Ectodermal cell (in vitro differentiated cells): ENCODE measurements around the gene DCP2.

Experiments
- H3K27ac ChIP-seq: 2 replicates; pipeline ENCODE4 v1.7.0; 2013; ENCODE audit warnings: mild to moderate bottlenecking, low read depth, low read length; ENCODE audit not compliant: insufficient read depth, poor library complexity, severe bottlenecking
- H3K27me3 ChIP-seq: 2 replicates; pipeline ENCODE4 v1.7.0; 2013; ENCODE audit warnings: mild to moderate bottlenecking, low read length; ENCODE audit not compliant: insufficient read depth, control insufficient read depth, poor library complexity, severe bottlenecking
- H3K36me3 ChIP-seq: one replicate; pipeline ENCODE4 v1.7.0; 2013; ENCODE audit warnings: low read length; ENCODE audit not compliant: control insufficient read depth, insufficient read depth
- H3K4me1 ChIP-seq: one replicate; pipeline ENCODE4 v1.7.0; 2013; ENCODE audit warnings: low read length; ENCODE audit not compliant: control insufficient read depth, insufficient read depth
- H3K4me3 ChIP-seq: 2 replicates; pipeline ENCODE4 v1.7.0; 2013; ENCODE audit warnings: low read depth, low read length, control low read depth; ENCODE audit not compliant: insufficient read depth
- H3K9me3 ChIP-seq: 2 replicates; pipeline ENCODE4 v1.7.0; 2013; ENCODE audit warnings: mild to moderate bottlenecking, low read length, moderate library complexity; ENCODE audit not compliant: control insufficient read depth
- WGBS, 2 experiments: methylation state at CpG; one replicate each; pipeline ENCODE4 v1.1.7; 2013; ENCODE audit warnings: missing lambda C conversion rate in 2 of 2; 5-methylcytosine and 5-hydroxymethylcytosine counted together

The DCP2 gene

DNA sequence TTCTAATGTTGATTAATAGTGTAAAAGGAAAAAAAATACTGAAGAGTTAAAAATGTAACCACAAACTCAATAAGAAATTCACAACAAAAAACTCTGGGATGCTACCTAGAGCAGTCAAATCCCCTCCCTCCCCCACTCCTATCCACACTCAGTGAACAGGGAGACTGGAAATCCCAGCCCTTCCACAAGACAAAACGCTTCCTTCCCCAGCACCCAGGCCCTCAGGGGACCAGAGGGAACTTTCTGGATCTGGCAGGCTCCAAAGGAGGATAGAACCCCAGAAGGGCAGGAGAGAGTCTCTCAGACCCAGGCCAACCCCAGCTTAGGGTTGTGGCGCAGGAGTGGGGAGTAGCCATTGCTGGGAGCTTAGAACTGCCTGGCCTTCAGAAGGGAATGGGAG, 55.0 kb downstream of the DCP2 start:
- Histone ChIP-seq H3K4me1 (peaks cover 12% of the 10 kb centered on the region), H3K9me3 (no peaks in the 10 kb centered on the region), H3K27ac (no peak overlapping the region), H3K36me3 (peaks cover 14% of the 10 kb centered on the region), H3K4me3 (no peak overlapping the region), H3K27me3 (no peaks in the 10 kb centered on the region)
- WGBS, 2 experiments: 87 to 98% methylated on average over 2 of the region's 2 CpGs

- Histone ChIP-seq H3K27ac (no peak overlapping the region), H3K4me3 (no peak overlapping the region), H3K36me3 (no peaks in the 10 kb centered on the region), H3K27me3 (no peaks in the 10 kb centered on the region), H3K9me3 (no peaks in the 10 kb centered on the region), H3K4me1 (peaks cover 12% of the 10 kb centered on the region)
- WGBS, 2 experiments: 80 to 81% methylated on average over 13 of the region's 13 CpGs
Observed at GRCh38 chr5:113034182-113034773, 57.7 kb downstream of the DCP2 start.

DNA sequence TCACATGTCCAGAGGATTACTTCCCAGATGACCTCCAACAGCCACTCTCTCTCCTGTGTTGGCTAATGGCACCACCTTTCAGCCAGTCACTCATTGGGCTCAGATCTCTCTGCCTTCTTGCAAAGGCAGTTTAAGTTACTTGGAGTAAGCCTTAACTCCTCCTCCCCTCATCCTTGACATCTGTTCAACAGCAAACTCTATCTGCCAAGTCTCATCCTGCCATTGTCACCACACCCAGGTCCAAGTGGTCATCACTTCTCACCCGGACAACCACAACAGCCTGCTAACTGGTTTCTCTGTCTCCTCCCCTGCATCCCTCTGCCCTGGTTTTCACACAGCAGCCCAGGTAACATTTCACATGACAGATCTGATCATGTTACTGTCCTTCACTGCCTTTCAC, 58.5 kb downstream of the DCP2 start:
- Histone ChIP-seq H3K36me3 (no peaks in the 10 kb centered on the region), H3K4me3 (no peak overlapping the region), H3K9me3 (no peaks in the 10 kb centered on the region), H3K27ac (no peak overlapping the region), H3K27me3 (no peaks in the 10 kb centered on the region), H3K4me1 (peaks cover 12% of the 10 kb centered on the region)
- WGBS, 2 experiments: 92 to 95% methylated on average over 1 of the region's 1 CpG

DNA sequence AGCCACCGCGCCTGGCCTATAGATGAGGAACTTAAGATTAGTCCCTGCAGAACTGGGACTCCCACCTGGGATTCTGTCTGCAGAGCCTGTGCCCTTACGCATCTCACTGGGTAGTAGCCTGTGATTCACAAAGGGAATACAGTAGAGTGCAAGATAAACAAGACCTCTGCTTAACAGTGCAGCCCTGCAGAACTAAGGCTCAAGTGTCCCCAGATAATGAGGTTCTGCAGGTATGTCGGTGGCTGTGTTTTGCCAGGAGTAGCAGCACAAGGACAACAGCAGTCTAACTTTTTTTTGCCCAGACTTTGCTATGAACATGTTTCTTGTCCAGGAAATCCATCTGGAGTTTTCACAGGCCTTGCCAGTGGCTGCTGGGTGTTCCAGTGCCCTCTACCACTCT, 59.7 kb downstream of the DCP2 start:
- H3K4me3 ChIP-seq: no peak overlapping the region
- H3K36me3 ChIP-seq: no peaks in the 10 kb centered on the region
- 92 to 93% methylated on average over 4 of the region's 4 CpGs for WGBS, 2 experiments
- H3K4me1 ChIP-seq: peaks cover 10% of the 10 kb centered on the region
- H3K27me3 ChIP-seq: no peaks in the 10 kb centered on the region
- H3K9me3 ChIP-seq: no peaks in the 10 kb centered on the region
- H3K27ac ChIP-seq: no peak overlapping the region

DNA sequence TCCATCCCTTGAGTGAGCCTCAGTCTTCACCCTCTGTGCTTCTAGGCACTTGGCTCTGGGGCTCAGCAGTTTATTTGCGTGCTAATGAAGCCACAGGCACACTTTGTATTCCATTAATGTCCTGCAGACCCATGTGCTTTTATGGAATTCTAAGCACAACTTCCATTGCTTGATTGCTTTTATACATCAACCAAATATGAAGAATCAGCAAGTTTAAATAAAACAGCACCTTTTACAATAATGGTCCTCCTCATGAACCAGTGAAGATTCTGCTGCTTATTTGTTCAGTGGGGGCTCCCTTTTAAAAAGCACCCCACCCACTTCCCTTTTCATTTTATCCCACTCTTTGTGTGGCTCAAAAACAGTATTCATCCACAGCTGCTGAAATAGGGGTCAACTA, 60.2 kb downstream of the DCP2 start:
- 82 to 91% methylated on average over 1 of the region's 1 CpG for WGBS, 2 experiments
- Histone ChIP-seq H3K27ac (no peak overlapping the region), H3K9me3 (no peaks in the 10 kb centered on the region), H3K4me1 (peaks cover 6% of the 10 kb centered on the region), H3K4me3 (no peak overlapping the region), H3K36me3 (no peaks in the 10 kb centered on the region), H3K27me3 (no peaks in the 10 kb centered on the region)

DNA sequence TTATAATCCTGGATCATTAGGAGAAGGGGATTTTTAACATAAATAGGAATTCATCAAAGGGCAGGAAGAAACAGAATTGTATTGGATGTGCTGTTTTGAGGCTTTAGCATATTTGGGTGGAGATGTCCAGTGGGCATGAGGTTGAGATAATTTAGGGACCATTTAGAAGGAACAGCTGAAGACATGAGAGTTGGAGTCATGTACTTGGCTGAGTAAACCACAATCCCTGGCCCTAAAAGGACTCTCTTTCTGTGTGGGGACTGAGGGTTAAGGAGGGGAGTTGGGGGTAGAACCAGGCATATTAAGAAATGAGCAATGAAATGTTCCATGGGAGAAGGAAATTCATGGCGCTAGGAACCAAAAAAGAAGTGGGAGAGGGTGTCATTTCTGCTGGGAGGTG, 61.5 kb downstream of the DCP2 start:
- no peaks in the 10 kb centered on the region for H3K36me3 ChIP-seq
- WGBS, 2 experiments: 90 to 100% methylated on average over 1 of the region's 1 CpG
- no peak overlapping the region for H3K27ac ChIP-seq
- peaks cover 6% of the 10 kb centered on the region for H3K4me1 ChIP-seq
- H3K4me3 ChIP-seq: no peak overlapping the region
- no peaks in the 10 kb centered on the region for H3K27me3 ChIP-seq
- H3K9me3 ChIP-seq: no peaks in the 10 kb centered on the region

DNA sequence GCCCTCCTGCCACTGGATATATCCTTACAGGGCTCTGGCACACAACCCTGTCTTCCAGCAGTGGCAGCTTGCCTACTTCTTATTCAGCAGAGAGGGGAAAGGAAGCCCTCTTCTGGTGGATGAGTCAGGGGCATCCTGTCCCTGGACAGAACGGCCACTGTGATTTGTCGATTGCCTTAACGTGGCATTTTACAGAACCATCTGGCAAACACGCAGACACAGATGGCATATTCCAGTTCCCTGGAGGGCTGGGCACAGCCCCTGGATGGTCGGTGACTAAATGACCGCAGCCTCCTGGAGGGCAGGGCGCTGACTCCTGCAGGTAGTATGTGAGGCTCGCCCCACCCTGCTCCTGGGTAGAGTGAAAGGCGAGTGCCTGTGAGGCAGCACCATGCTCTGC, 62.1 kb downstream of the DCP2 start:
- Histone ChIP-seq H3K27me3 (no peaks in the 10 kb centered on the region), H3K4me3 (no peak overlapping the region), H3K9me3 (no peaks in the 10 kb centered on the region), H3K27ac (no peak overlapping the region), H3K36me3 (no peaks in the 10 kb centered on the region), H3K4me1 (peaks cover 6% of the 10 kb centered on the region)
- 89 to 90% methylated on average over 9 of the region's 9 CpGs for WGBS, 2 experiments

DNA sequence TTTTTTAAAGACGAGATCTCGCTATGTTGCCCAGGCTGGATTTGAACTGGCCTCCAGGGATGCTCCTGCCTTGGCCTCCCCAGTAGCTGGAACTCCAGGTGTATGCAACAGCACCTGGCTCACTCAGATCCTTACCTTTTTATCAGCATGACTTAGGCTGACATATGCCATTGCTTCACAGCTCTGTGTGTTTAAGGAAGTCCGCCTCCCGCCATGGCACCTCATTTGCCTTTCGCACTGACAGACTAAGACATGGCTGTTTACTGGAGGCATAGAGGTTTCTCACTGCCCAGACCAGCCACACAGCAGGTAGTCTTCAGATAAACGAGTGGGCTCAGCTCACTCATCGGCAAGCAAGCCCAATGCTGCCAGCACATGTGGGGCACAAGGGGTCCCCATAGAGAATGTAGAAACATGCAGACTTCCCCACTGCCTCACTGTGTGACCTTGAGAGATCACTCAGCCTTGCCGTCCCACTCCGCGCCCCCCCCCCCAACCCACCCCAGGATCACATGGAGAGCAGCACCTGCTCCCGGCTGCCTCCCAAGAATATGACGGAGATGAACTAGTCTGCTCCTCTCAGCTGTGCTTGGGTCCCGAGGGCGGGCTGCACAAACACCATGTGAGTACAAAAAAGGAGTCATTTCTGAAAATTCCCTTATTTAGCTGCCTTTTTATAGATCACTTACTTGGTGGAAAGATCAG, 62.8 kb downstream of the DCP2 start:
- WGBS, 2 experiments: 89 to 91% methylated on average over 14 of the region's 14 CpGs

DNA sequence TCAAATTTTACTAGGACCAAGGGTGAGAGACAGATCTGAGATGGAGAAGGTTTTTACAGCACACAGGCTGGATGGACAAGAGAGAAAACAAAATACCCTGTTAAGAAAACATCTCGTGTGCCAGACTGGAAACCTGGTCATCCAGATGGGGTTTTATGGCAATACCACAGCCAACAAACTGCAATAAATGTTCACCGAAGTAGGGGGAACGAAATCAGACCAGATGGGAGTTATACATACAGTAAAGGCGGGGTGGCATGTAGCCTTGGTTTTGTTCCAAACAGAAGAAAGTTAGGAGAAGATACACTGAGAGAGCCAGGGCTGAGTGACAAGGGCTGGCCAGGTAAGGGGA, 63.3 kb downstream of the DCP2 start:
- H3K36me3 ChIP-seq: no peaks in the 10 kb centered on the region
- no peak overlapping the region for H3K4me3 ChIP-seq
- H3K27me3 ChIP-seq: no peaks in the 10 kb centered on the region
- H3K9me3 ChIP-seq: no peaks in the 10 kb centered on the region
- 91 to 93% methylated on average over 4 of the region's 4 CpGs for WGBS, 2 experiments
- no peak overlapping the region for H3K27ac ChIP-seq
- peaks cover 3% of the 10 kb centered on the region for H3K4me1 ChIP-seq

More for the DNA sequence above, 62.8 kb downstream of the DCP2 start:
- H3K36me3 ChIP-seq: no peaks in the 10 kb centered on the region
- no peaks in the 10 kb centered on the region for H3K27me3 ChIP-seq
- no peak overlapping the region for H3K27ac ChIP-seq
- peaks cover 6% of the 10 kb centered on the region for H3K4me1 ChIP-seq
- H3K9me3 ChIP-seq: no peaks in the 10 kb centered on the region
- no peak overlapping the region for H3K4me3 ChIP-seq

GRCh38 chr5:113040672-113041260, 64.2 kb downstream of the DCP2 start:
- no peak overlapping the region for H3K27ac ChIP-seq
- no peaks in the 10 kb centered on the region for H3K27me3 ChIP-seq
- peaks cover 3% of the 10 kb centered on the region for H3K4me1 ChIP-seq
- 94 to 97% methylated on average over 6 of the region's 6 CpGs for WGBS, 2 experiments
- no peak overlapping the region for H3K4me3 ChIP-seq
- H3K9me3 ChIP-seq: no peaks in the 10 kb centered on the region
- H3K36me3 ChIP-seq: no peaks in the 10 kb centered on the region
